ENCODE data around the gene TMEM132A.

DNA sequence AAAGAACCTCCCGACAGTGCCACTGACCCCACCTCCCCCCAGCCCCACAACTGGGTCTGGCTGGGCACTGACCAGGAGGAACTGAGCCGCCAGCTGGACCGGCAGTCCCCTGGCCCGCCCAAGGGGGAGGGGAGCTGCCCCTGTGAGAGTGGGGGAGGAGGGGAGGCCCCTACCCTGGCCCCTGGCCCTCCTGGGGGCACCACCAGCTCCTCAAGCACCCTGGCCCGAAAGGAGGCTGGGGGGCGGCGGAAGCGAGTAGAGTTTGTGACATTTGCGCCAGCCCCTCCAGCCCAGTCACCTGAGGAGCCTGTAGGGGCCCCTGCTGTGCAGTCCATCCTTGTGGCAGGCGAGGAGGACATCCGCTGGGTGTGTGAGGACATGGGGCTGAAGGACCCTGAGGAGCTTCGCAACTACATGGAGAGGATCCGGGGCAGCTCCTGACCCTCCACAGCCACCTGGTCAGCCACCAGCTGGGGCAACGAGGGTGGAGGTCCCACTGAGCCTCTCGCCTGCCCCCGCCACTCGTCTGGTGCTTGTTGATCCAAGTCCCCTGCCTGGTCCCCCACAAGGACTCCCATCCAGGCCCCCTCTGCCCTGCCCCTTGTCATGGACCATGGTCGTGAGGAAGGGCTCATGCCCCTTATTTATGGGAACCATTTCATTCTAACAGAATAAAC is 12.3 kb downstream of the TMEM132A start:
- TF ChIP-seq, protein P1, sequence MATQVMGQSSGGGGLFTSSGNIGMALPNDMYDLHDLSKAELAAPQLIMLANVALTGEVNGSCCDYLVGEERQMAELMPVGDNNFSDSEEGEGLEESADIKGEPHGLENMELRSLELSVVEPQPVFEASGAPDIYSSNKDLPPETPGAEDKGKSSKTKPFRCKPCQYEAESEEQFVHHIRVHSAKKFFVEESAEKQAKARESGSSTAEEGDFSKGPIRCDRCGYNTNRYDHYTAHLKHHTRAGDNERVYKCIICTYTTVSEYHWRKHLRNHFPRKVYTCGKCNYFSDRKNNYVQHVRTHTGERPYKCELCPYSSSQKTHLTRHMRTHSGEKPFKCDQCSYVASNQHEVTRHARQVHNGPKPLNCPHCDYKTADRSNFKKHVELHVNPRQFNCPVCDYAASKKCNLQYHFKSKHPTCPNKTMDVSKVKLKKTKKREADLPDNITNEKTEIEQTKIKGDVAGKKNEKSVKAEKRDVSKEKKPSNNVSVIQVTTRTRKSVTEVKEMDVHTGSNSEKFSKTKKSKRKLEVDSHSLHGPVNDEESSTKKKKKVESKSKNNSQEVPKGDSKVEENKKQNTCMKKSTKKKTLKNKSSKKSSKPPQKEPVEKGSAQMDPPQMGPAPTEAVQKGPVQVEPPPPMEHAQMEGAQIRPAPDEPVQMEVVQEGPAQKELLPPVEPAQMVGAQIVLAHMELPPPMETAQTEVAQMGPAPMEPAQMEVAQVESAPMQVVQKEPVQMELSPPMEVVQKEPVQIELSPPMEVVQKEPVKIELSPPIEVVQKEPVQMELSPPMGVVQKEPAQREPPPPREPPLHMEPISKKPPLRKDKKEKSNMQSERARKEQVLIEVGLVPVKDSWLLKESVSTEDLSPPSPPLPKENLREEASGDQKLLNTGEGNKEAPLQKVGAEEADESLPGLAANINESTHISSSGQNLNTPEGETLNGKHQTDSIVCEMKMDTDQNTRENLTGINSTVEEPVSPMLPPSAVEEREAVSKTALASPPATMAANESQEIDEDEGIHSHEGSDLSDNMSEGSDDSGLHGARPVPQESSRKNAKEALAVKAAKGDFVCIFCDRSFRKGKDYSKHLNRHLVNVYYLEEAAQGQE (IDR thresholded peaks at IDR 0.05; ENCODE audit: low read depth, low read length) = no peak
- TF ChIP-seq JUND (IDR thresholded peaks at IDR 0.05; ENCODE audit: low read depth, low read length) = no peak
- TF ChIP-seq MTA2 (IDR thresholded peaks at IDR 0.05; ENCODE audit: low read depth) = no peak
- TF ChIP-seq CTCF (IDR thresholded peaks at IDR 0.05 in 2 of 3, conservative IDR thresholded peaks at IDR 0.05 in 1 of 3; ENCODE audit: control insufficient read depth in 2 of 3, extremely low read depth in 1 of 3, insufficient read depth in 1 of 3, low read depth in 3 of 3, low read length in 3 of 3) = no peak
- no peak for TF ChIP-seq CBX5 (IDR thresholded peaks at IDR 0.05; ENCODE audit: low read depth)
- TF ChIP-seq EP300 (IDR thresholded peaks at IDR 0.05; ENCODE audit: borderline replicate concordance in 1 of 2, control insufficient read depth in 1 of 2, low read depth in 2 of 2, low read length in 2 of 2) = no peak
- TF ChIP-seq RAD21 (IDR thresholded peaks at IDR 0.05; ENCODE audit: insufficient read depth, low read depth, low read length) = no peak
- TF ChIP-seq BRCA1 (IDR thresholded peaks at IDR 0.05; ENCODE audit: low read depth, low read length) = no peak
- peak; percentile 6; the same call in 1 of the 2 replicates for TF ChIP-seq POLR2A (IDR thresholded peaks at IDR 0.05; ENCODE audit: low read depth, low read length)
- peak; percentile 19; the same call in 1 of the 2 replicates for TF ChIP-seq POLR2AphosphoS5 (IDR thresholded peaks at IDR 0.05; ENCODE audit: low read length)
- no peak for TF ChIP-seq BACH1 (IDR thresholded peaks at IDR 0.05; ENCODE audit: borderline replicate concordance)
